Measurements from ENCODE around the gene FGGY.
"Not testable (repeated sequence)": the region's sequence is repeated elsewhere in the genome, so short reads cannot be mapped to it uniquely, and the experiment has no call there.

FGGY gene

GRCh38 chr1:59354239-59354638, 57.3 kb downstream of the FGGY start:
- not testable (repeated sequence) for DNase-seq

DNA sequence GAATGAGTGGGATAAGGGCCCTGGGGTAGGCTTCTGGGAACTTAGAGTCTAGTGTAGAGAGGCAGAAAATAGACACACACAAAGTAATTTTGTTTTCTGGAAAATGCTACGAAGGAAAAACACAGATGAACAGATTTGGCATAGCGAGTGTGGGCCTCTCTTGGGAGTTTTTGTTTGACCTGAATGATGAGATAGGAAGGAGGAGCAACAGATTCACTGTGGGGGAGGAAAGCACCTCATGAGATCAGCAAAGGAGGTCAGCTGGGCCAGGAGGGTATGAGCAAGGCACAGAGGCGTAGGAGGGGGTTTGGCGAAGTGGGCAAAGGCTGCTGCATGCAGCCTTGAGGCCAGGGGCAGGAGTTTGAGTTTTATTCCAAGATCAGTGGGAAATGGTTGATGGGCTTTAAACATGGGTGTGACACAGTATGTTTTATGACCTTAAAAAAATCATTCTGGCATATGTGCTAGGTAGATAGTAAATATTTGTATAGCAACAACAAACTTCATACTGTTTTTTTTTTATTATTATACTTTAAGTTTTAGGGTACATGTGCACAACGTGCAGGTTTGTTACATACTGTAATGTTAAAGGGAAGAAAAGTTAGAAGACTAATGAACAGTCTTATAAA, 57.9 kb downstream of the FGGY start:
- DNase-seq: no peak

- no peak for DNase-seq
These were observed 58.5 kb downstream of the FGGY start for GRCh38 chr1:59355361-59355760.

- no peak for DNase-seq
These were observed 59.7 kb downstream of the FGGY start for GRCh38 chr1:59356627-59357026.

DNA sequence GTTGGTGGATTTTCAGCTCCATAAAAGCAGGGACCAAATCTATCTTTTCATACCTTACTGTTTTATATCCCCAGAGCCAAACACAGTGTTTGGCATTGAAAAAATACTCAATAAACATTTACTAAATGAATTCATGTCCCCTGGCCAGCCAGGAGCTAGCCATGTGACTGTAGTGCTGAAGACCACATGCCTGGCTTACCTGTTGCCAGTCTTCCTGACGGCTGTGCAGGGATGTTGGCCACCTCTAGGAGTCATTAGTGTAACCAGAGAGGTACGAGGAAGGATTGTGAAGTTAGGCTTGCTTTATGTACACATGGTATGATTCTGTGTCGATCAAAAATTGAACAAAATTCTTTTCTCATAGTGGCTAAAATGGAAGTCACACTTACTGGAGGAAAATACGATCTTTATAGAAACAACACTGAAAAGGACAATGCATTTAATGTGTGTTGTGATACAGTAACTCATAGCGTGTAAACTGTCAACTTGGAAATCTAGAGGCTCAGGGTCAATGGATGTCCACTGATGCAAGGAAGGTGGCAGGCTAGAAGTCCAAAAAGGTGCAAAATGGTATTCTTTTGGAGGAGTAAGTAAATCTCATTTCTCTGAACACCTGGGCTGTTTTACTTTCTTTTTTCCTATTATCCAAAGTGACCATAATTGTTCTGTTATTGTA, 60.9 kb downstream of the FGGY start:
- no peak for DNase-seq

DNA sequence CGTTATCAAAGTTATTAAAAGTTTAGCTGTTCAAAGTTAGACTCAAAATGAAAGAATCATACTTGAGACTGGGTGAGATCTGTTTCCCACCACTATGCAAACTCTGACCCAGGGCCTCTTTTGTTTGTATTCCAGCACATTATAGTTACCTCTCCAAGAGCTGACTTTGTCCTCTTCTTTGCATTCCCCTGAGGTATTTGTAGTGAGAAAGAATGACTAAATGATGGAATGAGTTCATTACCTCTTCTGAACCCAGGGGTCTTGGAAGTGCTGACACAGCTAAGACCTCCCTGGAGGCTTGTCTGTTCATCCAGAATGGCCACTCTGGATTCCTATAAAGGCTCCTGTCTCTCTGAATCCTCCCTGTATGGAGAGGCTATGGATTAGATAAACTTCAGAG, 62.4 kb downstream of the FGGY start:
- DNase-seq: no peak

- DNase-seq: peak; percentile 75
These were observed 63.3 kb downstream of the FGGY start for GRCh38 chr1:59360170-59360569.

DNA sequence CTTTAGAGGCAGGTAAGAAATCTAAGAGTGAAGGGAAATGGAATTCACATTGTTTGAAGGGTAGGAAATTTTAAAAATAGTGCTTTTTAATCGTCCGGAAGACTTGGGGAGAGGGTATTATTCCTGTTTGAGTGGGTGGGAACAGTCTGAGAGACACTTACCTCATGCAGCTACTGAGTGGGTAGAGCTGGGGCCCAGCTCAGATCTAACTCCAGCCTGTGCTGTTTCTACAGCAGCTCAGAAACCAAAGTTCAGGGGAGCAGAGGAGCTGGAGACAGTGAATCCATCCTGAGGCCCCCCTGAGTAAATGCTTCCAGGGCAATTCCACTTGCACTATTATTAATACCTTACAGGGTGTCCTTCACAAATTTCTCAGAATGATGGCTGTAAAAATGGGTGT, 63.8 kb downstream of the FGGY start:
- no peak for DNase-seq

DNA sequence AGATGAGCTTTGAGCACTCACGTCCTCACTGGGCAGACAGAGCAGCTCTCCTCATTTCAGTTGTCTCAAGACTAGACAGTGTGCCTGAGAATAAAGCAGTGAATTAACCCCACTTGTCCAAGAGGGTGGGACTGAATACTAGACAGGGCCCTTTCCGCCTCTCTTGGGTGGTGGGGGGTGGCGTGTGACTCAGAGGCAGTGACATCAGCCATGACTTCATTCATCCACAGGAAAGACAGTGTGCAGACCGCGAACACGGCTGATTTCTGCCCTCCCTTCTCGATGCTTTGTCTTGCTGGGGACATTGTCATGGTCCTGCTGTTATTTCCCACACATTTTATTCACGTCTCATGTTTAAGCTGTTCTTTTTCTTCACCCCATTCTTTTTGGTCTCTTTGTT, 64.9 kb downstream of the FGGY start:
- DNase-seq: peak; percentile 34

DNA sequence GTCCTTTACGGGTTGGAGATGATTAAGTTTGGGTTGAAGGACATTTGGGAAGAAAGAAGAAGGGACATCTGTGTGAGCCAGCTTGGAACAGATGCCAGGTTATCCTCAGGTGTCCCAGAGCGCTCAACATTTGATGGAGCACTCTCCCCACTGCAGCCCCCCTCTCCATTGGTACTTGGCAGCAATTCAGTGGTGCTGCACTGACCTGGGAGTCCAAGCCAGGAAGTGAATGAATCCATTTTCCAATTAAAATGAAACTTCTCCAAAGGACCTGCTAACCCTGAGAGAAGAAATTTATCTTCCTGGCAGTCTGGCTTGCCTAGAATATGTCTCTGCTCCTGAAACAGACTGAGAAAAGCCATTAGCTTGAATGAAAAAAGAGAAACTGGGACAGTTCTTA, 67.1 kb downstream of the FGGY start:
- no peak for DNase-seq

DNA sequence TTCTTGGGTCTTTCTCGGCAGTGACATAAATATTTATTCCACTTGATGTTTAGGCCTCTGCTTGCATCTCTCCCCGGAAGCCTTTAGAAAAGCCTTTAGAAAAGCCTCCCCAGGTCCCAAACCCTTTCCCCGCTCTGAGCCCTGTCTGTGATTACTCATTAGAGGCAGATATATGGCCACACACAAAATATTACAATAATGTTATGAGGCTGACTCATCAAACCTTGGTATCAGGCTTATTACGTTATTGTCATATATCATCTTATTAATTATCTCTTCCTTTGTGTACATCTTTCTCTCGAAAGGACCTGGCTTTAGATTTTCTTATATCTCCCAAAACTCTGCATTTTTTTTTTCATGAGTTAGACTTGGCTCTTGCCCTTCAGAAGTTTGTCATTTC, 69.5 kb downstream of the FGGY start:
- DNase-seq: peak; percentile 72

DNA sequence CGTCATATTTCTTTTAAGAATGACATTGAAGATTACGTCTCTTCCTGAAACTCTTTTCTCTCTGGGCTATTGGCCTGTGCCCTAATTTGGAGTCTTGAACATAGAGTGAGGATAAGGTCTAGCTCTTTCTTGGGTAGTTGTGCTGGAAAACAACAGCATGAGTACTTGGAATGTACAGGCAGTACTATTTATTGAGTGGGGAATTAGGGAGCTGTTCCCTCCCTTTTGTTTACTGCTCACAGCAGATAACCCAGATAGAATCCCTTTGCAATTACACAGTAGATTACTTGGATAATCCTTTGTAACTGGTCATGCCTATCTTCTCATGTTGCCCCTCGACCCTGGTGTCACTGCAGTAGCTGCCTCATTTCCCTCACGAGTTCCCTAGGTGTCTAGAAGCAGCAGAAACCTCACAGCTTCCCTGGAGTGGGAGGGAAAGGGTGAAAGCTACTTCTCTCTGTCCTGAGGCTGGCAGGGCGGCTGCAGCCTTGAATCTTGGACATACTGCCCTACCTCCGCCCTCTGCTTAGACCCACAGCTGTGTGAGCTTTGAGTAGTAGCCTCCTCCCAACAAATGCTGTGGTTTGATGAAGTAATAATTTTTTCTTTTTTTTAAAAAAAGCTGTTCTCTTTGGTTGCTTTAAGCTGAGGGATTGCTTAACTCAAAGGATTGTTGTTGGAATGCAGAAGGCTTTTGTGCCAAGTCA, 70.6 kb downstream of the FGGY start:
- peak; percentile 95 for DNase-seq

- no peak for DNase-seq
These were observed 71.2 kb downstream of the FGGY start for GRCh38 chr1:59368008-59368670.

- peak; percentile 100 for DNase-seq
These were observed 78.7 kb downstream of the FGGY start for GRCh38 chr1:59375321-59376220.

GRCh38 chr1:59377350-59377904, 80.5 kb downstream of the FGGY start:
- DNase-seq: no peak

DNA sequence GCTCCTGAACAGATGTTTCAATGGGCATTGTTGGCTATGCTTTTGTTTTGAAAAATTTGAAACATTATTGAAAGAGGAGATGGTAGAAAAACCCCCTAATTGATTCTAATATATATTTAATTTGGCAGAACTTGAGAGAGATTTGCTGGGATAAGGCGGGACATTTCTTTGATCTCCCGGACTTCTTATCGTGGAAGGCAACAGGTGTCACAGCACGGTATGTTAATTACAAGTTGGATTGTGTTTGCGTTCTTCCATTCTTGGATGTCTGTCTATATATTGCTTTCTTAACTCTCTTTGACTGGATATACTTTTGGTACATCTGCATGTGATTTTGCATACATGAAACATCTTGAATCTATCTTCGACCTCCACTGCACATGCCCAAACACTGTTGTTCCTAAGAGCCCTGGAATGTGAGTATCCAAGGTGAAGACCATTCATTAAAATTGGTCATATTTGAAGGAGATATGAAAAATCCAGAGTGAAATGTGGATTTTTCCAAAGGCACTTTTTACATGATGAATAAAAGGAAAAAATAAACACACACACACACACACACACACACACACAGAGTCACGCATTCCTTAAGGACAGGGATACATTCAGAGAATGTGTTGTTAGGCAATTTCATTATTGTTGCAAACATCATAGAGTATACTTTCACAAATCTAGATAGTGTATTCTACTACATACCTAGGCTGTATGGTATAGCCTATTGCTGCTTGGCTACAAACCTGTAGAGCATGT, 81.9 kb downstream of the FGGY start:
- DNase-seq: peak; percentile 64

DNA sequence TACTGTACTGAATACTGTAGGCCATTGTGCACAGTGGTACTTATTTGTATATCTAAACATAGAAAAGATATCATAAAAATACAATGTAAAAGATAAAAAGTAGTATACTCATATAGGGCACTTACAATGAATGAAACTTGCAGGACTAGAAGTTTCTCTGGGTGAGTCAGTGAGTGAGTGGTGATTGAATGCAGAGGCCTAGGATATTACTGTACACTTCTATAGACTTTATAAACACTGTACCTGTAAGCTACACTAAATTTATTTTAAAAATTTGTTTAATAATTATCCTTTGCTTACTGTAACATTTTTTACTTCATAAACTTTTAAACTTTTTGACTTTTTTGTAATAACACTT, 82.5 kb downstream of the FGGY start:
- DNase-seq: no peak

DNA sequence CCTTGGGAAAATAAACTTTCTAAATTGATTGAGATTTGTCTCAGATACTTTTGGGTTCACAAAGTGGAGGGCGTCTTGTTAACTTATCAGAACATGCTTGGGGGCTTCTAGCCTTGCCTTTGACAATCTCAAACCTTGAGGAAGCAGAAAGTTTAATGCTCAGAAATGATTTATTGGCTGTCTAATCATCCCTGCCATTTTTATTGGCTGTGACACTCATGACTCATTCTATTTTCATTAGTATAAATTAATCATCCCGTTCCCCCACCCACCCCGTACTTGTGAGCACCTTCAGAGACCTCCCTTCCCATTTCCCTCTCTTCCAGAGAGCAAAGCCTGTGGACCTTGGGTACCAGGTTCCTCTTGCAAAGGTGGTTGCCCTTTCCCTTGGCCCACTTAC, 87.1 kb downstream of the FGGY start:
- DNase-seq: no peak

- DNase-seq: no peak
These were observed 87.5 kb downstream of the FGGY start for GRCh38 chr1:59384443-59384842.

GRCh38 chr1:59388191-59388590, 91.3 kb downstream of the FGGY start:
- DNase-seq: no peak

GRCh38 chr1:59389847-59390246, 93.0 kb downstream of the FGGY start:
- DNase-seq: no peak
